BJ (cell line): ENCODE results near the gene SCO1. TPM values are rescaled to one million over a fixed set of nuclear protein-coding genes. Genes with fewer than 3 reads are reported as not detected.

Experiments used
- CTCF ChIA-PET: fragments of 350-600 bp; formaldehyde crosslinking; extraction: SDS; loops from one replicate; lab custom pipeline; 2021; ENCODE audit warnings: antibody characterized with exemption, inconsistent platforms; lab: Yijun Ruan, JAX
- POLR2A ChIA-PET: fragments of 300-600 bp; sonication (Branson Sonifier 250); formaldehyde crosslinking; extraction: SDS; loops from one replicate; lab custom pipeline; 2021; ENCODE audit warnings: antibody characterized with exemption; lab: Charles Lee
- DNase-seq: peaks from one replicate; pipeline ENCODE4 v3.0.0-alpha.2; 2011; ENCODE audit warnings: low read depth
- H3K27me3 ChIP-seq: 2 replicates; pipeline ENCODE4 v1.6.0; 2011; ENCODE audit warnings: low read length; ENCODE audit not compliant: control insufficient read depth, insufficient read depth
- H3K36me3 ChIP-seq: 2 replicates; pipeline ENCODE4 v1.5.1; 2011; ENCODE audit warnings: low read length; ENCODE audit not compliant: control insufficient read depth, insufficient read depth
- H3K4me3 ChIP-seq: 2 replicates; pipeline ENCODE4 v1.5.1; 2011; ENCODE audit warnings: low read depth, mild to moderate bottlenecking, control low read depth, low read length
- CTCF ChIP-seq: IDR thresholded peaks from 2 replicates; pipeline ENCODE4 v1.5.1; 2011; ENCODE audit warnings: low read depth, mild to moderate bottlenecking, control low read depth, inconsistent platforms, low read length, moderate library complexity; ENCODE audit not compliant: insufficient read depth
- polyA plus RNA-seq: library from polyadenylated mRNA; depleted of rRNA; stranded (reverse); fragments of >200 nt; gene quantifications from 2 replicates; pipeline ENCODE4 v1.2.3, GENCODE V29; 2011

Gene SCO1
- polyA plus RNA-seq, 1 experiment = 21.7 TPM

- no peak for TF ChIP-seq CTCF
- CTCF ChIA-PET = interaction anchor here (1.0 to 1.7 kb wide), 6 partner anchors 9 to 196 kb away, joined by 3 to 7 read pairs (median 4); no protein-coding TSS in a partner anchor
- POLR2A ChIA-PET = no interaction called here
- Histone ChIP-seq H3K27me3 (no peaks in the 10 kb centered on the region), H3K36me3 (no peaks in the 10 kb centered on the region), H3K4me3 (no peak overlapping the region)
- no peak for DNase-seq
Measured at GRCh38 chr17:10648956-10649355, 48.4 kb downstream of the SCO1 start.

- Histone ChIP-seq H3K36me3 (no peaks in the 10 kb centered on the region), H3K4me3 (no peak overlapping the region), H3K27me3 (no peaks in the 10 kb centered on the region)
- ChIA-PET CTCF (interaction anchor here (1.3 to 6.5 kb wide), 2 partner anchors 10 to 35 kb away, joined by 3 to 68 read pairs; no protein-coding TSS in a partner anchor), POLR2A (no interaction called here)
- no peak for TF ChIP-seq CTCF
- DNase-seq = no peak
Measured at GRCh38 chr17:10648381-10648780, 49.0 kb downstream of the SCO1 start.

GRCh38 chr17:10646392-10646990, 50.8 kb downstream of the SCO1 start:
- no peak for DNase-seq
- Histone ChIP-seq H3K4me3 (no peak overlapping the region), H3K36me3 (no peaks in the 10 kb centered on the region), H3K27me3 (no peaks in the 10 kb centered on the region)
- ChIA-PET POLR2A (no interaction called here), CTCF (interaction anchor here (0.6 to 9.5 kb wide), 36 partner anchors 10 to 1337 kb away, joined by 3 to 129 read pairs (median 7); partner anchors contain the start of genes MYH3 and PIRT)
- peak; percentile 88 for TF ChIP-seq CTCF

GRCh38 chr17:10640475-10640874, 56.9 kb downstream of the SCO1 start:
- DNase-seq = no peak
- TF ChIP-seq CTCF = no peak
- CTCF ChIA-PET = interaction anchor here (0.6 to 19.6 kb wide), 7 partner anchors 8 to 205 kb away, joined by 4 to 219 read pairs (median 10); no protein-coding TSS in a partner anchor

GRCh38 chr17:10638151-10638550, 59.2 kb downstream of the SCO1 start:
- no peaks in the 10 kb centered on the region for H3K27me3 ChIP-seq
- POLR2A ChIA-PET = no interaction called here
- DNase-seq = no peak
- CTCF ChIA-PET = interaction anchor here (1.0 to 19.6 kb wide), 4 partner anchors 9 to 207 kb away, joined by 3 to 219 read pairs (median 14); no protein-coding TSS in a partner anchor
- H3K4me3 ChIP-seq = no peak overlapping the region
- H3K36me3 ChIP-seq = no peaks in the 10 kb centered on the region; the same call in 1 of the 2 replicates
- no peak for TF ChIP-seq CTCF

More at GRCh38 chr17:10640475-10640874, 56.9 kb downstream of the SCO1 start:
- POLR2A ChIA-PET = no interaction called here
- Histone ChIP-seq H3K36me3 (no peaks in the 10 kb centered on the region; the same call in 1 of the 2 replicates), H3K27me3 (no peaks in the 10 kb centered on the region), H3K4me3 (no peak overlapping the region)
